Stimulated activated CD8-positive, alpha-beta memory T cell treated with anti-CD3 and anti-CD28 coated beads, Interleukin-15, amount 100 ng/mL, for 48 hours (primary cell): ENCODE data around the gene GGTA1.
"Not testable (repeated sequence)": the region's sequence is repeated elsewhere in the genome, so short reads cannot be mapped to it uniquely, and the experiment has no call there.

ENCODE experiments used
- DNase-seq, 2 donors: peaks; one replicate each; pipeline ENCODE4 v3.0.0-alpha.2; 2020; ENCODE audit warnings: low read depth in 2 of 2

The GGTA1 gene

GRCh38 chr9:121499427-121500164 is at the start of gene GGTA1:
Gene GGTA1, minus strand, starts transcription at chr9:121499844. Its CDS starts 31,922 bp downstream, at chr9:121467922.
- no peak for DNase-seq

GRCh38 chr9:121548666-121549065 is 49.0 kb upstream of the GGTA1 start:
- no peak for DNase-seq

DNA sequence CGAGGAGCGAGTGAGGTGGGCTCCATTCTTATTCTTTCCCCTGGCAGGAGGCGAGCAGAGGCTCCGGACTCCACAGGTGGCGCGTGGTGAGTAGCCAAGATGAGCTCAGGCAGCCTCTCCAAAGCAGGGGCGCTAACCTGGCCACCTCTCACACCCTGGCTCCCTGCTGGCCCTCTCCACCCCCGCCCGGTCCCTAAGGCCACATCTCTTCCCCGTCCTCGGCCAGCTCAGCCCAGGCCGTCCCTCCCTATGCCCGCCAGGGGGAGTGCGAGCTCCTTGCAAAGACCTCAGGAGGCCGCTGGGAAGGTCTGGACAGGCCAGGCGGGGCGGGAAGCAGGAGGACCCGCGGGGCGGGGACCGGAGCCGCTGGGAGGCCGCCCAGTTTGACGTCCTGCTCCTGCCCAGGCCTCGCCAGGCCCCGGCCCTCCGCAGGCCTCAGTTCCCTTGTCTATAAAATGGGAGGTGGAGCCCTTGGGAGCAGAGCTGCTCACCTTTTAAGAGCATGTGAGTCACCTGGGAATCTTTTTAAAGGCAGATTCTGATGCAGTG is 46.3 kb upstream of the GGTA1 start:
- peak; percentile 50 to 61 for DNase-seq

DNA sequence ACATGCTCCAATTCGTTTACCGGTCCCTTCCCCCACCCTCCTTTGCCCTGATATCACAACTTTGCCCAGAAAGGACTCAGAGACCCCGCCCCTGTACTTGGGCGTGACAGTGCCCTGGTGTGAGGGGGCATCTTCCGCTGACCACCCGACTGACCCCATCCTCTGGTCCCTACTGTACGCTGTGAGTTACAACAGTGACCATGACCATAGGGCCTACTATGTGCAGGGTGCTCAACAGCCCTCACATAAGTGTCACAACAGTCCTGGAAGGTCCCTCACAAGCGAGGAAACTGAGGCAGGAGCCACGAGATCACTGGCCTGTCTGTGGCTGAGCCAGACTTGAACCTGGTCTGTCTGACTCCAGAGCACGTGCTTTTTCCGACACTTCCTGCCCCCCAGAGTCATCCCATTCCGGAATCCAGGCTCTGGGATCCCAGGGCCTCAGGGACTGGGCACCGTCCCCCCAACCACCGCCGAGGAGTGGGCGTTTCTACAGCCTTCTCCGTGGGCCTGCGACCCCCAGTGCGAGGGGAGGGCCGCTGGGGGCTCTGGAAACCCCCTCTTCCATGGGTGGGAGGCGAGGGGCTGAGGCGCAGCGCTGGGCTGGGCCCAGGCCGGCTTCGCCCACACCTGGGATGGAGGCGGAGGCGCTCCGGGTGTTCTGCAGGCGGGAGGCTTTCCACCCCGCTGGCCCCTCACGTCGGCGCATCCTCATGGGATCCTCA is 45.7 kb upstream of the GGTA1 start:
- DNase-seq = no peak

- no peak for DNase-seq
Observed at GRCh38 chr9:121542025-121542424, 42.4 kb upstream of the GGTA1 start.

DNA sequence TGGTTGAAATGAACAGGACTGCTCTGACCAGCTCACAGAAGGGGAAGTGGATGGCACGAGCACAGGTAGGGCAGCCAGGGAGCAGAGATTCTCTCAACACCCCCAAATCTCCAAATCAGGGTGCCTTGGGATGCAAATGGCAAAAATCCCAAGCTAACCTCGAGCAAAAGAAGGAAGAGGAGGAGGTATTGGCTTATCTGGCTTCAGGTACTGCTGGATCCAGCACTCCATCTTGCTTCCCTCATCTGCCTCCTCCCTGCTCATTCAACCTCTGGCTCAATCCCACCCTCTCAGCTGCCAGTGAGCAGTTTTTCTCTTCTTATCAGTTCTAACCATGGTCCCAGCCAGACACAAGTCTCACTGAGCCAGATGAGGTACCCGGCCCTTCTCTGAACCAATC is 41.6 kb upstream of the GGTA1 start:
- no peak for DNase-seq

DNA sequence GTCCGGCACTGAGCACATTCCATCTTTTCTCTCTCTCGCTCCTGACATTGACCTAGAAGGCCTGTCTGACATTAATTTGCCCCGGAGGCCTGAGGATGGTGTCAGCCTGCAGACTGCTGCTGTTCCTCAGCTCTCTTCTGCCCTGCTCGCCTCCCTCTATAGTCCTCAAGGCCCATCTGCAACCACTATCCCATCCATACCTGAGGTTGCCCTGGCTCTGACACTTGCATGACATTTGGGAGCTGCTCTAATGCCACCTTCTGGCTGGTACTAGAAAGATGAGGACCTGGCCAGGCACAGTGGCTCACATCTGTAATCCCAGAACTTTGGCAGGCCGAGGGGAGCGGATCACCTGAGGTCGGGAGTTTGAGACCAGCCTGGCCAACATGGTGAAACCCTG is 38.6 kb upstream of the GGTA1 start:
- no peak for DNase-seq

- no peak for DNase-seq
Observed at GRCh38 chr9:121537283-121537682, 37.6 kb upstream of the GGTA1 start.

- no peak for DNase-seq
Observed at GRCh38 chr9:121532881-121533280, 33.2 kb upstream of the GGTA1 start.

GRCh38 chr9:121529237-121529987 is 29.8 kb upstream of the GGTA1 start:
- DNase-seq = no peak

- no peak for DNase-seq
Observed at GRCh38 chr9:121528642-121529041, 29.0 kb upstream of the GGTA1 start.

DNA sequence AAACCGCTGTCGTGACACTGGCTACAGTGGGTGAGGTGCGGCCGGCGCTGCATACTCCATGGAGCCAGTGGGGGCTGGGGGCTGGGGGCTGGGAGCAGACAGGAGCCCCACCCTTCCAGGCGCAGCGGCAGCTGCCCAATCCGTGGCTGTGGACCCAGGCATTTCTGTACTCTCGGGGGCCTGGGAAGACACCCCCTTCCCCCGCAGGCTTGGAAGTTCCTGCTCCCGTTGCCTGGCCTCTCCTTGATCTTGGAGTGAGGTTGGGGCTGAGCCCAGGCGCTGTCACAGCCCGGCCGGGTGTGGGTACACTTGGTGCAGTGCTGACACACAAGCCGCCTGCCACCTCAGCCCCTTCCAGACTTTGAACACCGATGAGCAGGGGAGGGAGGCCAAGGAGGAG is 27.7 kb upstream of the GGTA1 start:
- DNase-seq = no peak

DNA sequence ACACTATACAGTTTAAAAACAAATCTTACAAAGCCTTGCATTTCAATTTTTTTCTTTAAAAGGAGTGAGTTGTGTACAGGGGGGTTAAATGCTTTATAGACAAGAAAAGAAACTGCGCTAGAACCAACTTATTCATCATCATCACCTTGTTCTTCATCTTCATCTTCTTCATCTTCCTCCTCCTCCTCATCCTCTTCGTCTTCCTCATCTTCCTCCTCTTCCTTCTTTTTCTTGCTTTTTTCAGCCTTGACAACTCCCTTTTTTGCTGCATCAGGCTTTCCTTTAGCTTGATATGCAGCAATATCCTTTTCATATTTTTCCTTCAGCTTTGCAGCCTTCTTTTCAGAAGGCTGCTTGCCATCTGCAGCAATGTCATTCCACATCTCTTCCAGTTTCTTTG is 20.0 kb upstream of the GGTA1 start:
- DNase-seq = not testable (repeated sequence)

DNA sequence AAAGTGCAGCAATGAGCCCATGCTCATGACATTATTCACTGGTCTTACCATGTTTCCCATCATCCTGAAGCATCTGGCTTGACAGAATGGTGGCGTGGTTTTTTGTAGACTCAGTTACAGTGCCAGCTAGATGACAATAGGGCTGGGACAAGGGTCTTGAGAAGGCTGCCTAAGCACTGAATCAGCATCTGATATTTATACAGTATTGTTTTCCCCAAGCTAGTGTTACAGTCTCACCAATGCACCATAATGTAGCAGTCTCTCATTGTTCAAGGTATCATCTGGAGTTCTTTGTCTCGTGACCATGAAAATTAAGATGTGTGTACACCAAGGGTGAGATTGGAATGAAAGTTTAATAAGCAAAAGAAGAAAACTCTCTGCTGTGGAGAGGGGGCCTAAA is 19.0 kb upstream of the GGTA1 start:
- DNase-seq = no peak

- DNase-seq = not testable (repeated sequence)
Observed at GRCh38 chr9:121513166-121513565, 13.5 kb upstream of the GGTA1 start.

GRCh38 chr9:121510766-121511550 is 11.3 kb upstream of the GGTA1 start:
- no peak for DNase-seq

- DNase-seq = no peak
Observed at GRCh38 chr9:121509180-121509579, 9.5 kb upstream of the GGTA1 start.

GRCh38 chr9:121508415-121508814 is 8.8 kb upstream of the GGTA1 start:
- DNase-seq = no peak

- no peak for DNase-seq
Observed at GRCh38 chr9:121505903-121506735, 6.5 kb upstream of the GGTA1 start.

DNA sequence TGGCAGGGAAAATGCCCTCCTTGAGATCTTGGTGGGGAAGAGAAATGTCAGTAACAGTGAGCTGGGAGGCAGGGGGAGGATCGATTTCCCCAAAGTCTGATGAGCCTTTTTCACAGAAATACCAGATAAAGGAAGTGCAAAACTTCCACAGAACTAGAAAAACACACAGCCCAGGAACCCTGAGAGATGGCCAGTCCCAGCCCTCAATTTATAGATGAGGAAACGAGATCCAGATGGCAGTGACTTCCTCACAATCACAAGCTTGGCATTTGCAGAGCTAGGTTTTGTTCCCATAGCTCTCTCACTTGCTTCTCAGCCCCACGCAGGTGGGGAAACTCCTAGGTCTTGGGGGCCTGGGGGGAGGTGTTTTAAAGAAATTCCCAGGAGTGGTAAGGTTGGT is 3.8 kb upstream of the GGTA1 start:
- DNase-seq = no peak

DNA sequence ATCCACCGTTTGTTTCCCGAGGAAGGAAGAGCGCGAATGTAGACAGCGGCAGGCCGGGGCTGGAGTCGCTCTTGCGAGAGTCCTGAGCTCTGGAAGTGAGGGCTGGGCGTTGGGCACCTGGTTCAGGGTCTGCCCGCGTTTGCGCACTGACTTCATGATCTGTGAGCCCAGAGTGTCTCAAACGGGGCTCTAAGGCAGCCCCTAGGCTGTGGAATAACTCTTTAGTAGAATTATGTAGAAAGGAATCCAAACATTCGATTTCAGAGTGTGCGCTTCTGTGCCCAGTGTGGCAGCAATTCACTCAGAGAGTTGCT is 478 bp upstream of the GGTA1 start:
- DNase-seq = no peak
